ENCODE results near the gene C1orf21. TPM values are rescaled to one million over a fixed set of nuclear protein-coding genes. Genes with fewer than 3 reads are reported as not detected.

C1orf21 gene
- total and polyA plus RNA-seq, 2 donors = 13.6 to 42.7 TPM

DNA sequence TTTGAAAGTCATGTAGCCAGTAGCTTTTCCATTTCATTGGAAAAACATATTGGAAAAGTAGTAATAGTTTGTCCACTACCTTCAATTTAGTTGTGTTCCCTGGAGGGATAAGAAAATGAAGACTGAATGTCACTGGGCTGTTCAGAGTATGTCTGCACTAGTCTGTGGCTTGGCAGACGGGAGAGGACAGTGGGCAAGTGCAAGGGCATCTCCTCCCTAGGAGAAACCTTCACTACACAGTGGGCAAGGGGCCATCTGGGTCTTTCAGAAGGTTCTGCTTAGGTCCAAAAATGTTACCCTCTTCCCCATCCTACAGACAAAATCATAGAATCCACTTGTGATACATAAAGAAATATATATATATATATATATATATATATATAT, 118.1 kb downstream of the C1orf21 start:
- H3K27me3 ChIP-seq (ENCODE audit: control insufficient read depth in 2 of 2, insufficient read depth in 1 of 2, low read length in 1 of 2) = no peaks in the 10 kb centered on the region
- WGBS = 91% methylated on average over 1 of the region's 1 CpG
- no peak overlapping the region for H3K4me3 ChIP-seq (ENCODE audit: low read length in 2 of 2)
- DNase-seq (ENCODE audit: low read depth in 6 of 9, low spot score in 9 of 9) = no peak
- H3K4me1 ChIP-seq (ENCODE audit: control insufficient read depth in 2 of 2, insufficient read depth in 2 of 2, low read length in 2 of 2) = no peaks in the 10 kb centered on the region
- H3K9me3 ChIP-seq (ENCODE audit: control insufficient read depth in 2 of 2, insufficient read depth in 1 of 2, low read length in 1 of 2) = no peaks in the 10 kb centered on the region
- no peaks in the 10 kb centered on the region for H3K36me3 ChIP-seq (ENCODE audit: control insufficient read depth in 2 of 2, insufficient read depth in 2 of 2, low read length in 1 of 2)
- no peak overlapping the region for H3K27ac ChIP-seq (ENCODE audit: low read depth in 1 of 2, low read length in 1 of 2)

- no peak overlapping the region for H3K4me3 ChIP-seq (ENCODE audit: low read length in 2 of 2)
- no peaks in the 10 kb centered on the region for H3K4me1 ChIP-seq (ENCODE audit: control insufficient read depth in 2 of 2, insufficient read depth in 2 of 2, low read length in 2 of 2)
- no peaks in the 10 kb centered on the region for H3K36me3 ChIP-seq (ENCODE audit: control insufficient read depth in 2 of 2, insufficient read depth in 2 of 2, low read length in 1 of 2)
- H3K27ac ChIP-seq (ENCODE audit: low read depth in 1 of 2, low read length in 1 of 2) = no peak overlapping the region
- H3K9me3 ChIP-seq (ENCODE audit: control insufficient read depth in 2 of 2, insufficient read depth in 1 of 2, low read length in 1 of 2) = no peaks in the 10 kb centered on the region
- WGBS = 95% methylated on average over 3 of the region's 3 CpGs
- no peak for DNase-seq (ENCODE audit: low read depth in 6 of 9, low spot score in 9 of 9)
- no peaks in the 10 kb centered on the region for H3K27me3 ChIP-seq (ENCODE audit: control insufficient read depth in 2 of 2, insufficient read depth in 1 of 2, low read length in 1 of 2)
These were observed 119.7 kb downstream of the C1orf21 start for GRCh38 chr1:184506481-184506880.

- no peak for DNase-seq (ENCODE audit: low read depth in 6 of 9, low spot score in 9 of 9)
- Histone ChIP-seq H3K4me1 (ENCODE audit: control insufficient read depth in 2 of 2, insufficient read depth in 2 of 2, low read length in 2 of 2) (no peaks in the 10 kb centered on the region), H3K27me3 (ENCODE audit: control insufficient read depth in 2 of 2, insufficient read depth in 1 of 2, low read length in 1 of 2) (no peaks in the 10 kb centered on the region), H3K4me3 (ENCODE audit: low read length in 2 of 2) (no peak overlapping the region), H3K9me3 (ENCODE audit: control insufficient read depth in 2 of 2, insufficient read depth in 1 of 2, low read length in 1 of 2) (no peaks in the 10 kb centered on the region), H3K36me3 (ENCODE audit: control insufficient read depth in 2 of 2, insufficient read depth in 2 of 2, low read length in 1 of 2) (no peaks in the 10 kb centered on the region), H3K27ac (ENCODE audit: low read depth in 1 of 2, low read length in 1 of 2) (no peak overlapping the region)
- WGBS = 74% methylated on average over 1 of the region's 1 CpG
These were observed 120.3 kb downstream of the C1orf21 start for GRCh38 chr1:184507165-184507564.

- Histone ChIP-seq H3K4me3 (ENCODE audit: low read length in 2 of 2) (no peak overlapping the region), H3K27me3 (ENCODE audit: control insufficient read depth in 2 of 2, insufficient read depth in 1 of 2, low read length in 1 of 2) (no peaks in the 10 kb centered on the region), H3K4me1 (ENCODE audit: control insufficient read depth in 2 of 2, insufficient read depth in 2 of 2, low read length in 2 of 2) (no peaks in the 10 kb centered on the region), H3K9me3 (ENCODE audit: control insufficient read depth in 2 of 2, insufficient read depth in 1 of 2, low read length in 1 of 2) (no peaks in the 10 kb centered on the region), H3K36me3 (ENCODE audit: control insufficient read depth in 2 of 2, insufficient read depth in 2 of 2, low read length in 1 of 2) (no peaks in the 10 kb centered on the region), H3K27ac (ENCODE audit: low read depth in 1 of 2, low read length in 1 of 2) (no peak overlapping the region)
- 6% methylated on average over 1 of the region's 1 CpG for WGBS
- DNase-seq (ENCODE audit: low read depth in 6 of 9, low spot score in 9 of 9) = no peak
These were observed 120.9 kb downstream of the C1orf21 start for GRCh38 chr1:184507604-184508280.

DNA sequence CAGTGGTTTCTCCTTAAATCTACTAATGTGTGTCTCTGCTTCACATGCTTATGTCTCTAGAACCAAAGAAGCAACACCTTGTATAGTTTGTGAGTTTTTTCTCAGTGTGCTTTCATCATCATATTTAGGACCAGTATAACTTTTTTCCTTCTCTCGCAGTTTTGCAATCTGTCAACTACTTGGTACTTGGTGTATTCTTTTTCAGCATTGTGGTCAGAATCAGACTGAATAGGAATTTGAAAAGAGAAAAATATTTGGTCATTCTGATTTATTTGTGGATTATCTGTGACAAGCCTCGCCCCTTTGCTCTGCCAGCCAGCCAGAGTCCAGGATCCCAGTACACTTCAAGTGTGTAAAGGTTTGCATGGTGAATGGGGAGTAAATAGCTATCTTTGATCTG, 122.3 kb downstream of the C1orf21 start:
- Histone ChIP-seq H3K4me1 (ENCODE audit: control insufficient read depth in 2 of 2, insufficient read depth in 2 of 2, low read length in 2 of 2) (no peaks in the 10 kb centered on the region), H3K36me3 (ENCODE audit: control insufficient read depth in 2 of 2, insufficient read depth in 2 of 2, low read length in 1 of 2) (no peaks in the 10 kb centered on the region), H3K9me3 (ENCODE audit: control insufficient read depth in 2 of 2, insufficient read depth in 1 of 2, low read length in 1 of 2) (no peaks in the 10 kb centered on the region), H3K27me3 (ENCODE audit: control insufficient read depth in 2 of 2, insufficient read depth in 1 of 2, low read length in 1 of 2) (no peaks in the 10 kb centered on the region), H3K27ac (ENCODE audit: low read depth in 1 of 2, low read length in 1 of 2) (no peak overlapping the region), H3K4me3 (ENCODE audit: low read length in 2 of 2) (no peak overlapping the region)
- DNase-seq (ENCODE audit: low read depth in 6 of 9, low spot score in 9 of 9) = no peak
- WGBS = 95% methylated on average over 2 of the region's 2 CpGs

- H3K9me3 ChIP-seq (ENCODE audit: control insufficient read depth in 2 of 2, insufficient read depth in 1 of 2, low read length in 1 of 2) = no peaks in the 10 kb centered on the region
- no peak overlapping the region for H3K27ac ChIP-seq (ENCODE audit: low read depth in 1 of 2, low read length in 1 of 2)
- no peak overlapping the region for H3K4me3 ChIP-seq (ENCODE audit: low read length in 2 of 2)
- WGBS = 95% methylated on average over 3 of the region's 3 CpGs
- no peaks in the 10 kb centered on the region for H3K27me3 ChIP-seq (ENCODE audit: control insufficient read depth in 2 of 2, insufficient read depth in 1 of 2, low read length in 1 of 2)
- no peaks in the 10 kb centered on the region for H3K36me3 ChIP-seq (ENCODE audit: control insufficient read depth in 2 of 2, insufficient read depth in 2 of 2, low read length in 1 of 2)
- H3K4me1 ChIP-seq (ENCODE audit: control insufficient read depth in 2 of 2, insufficient read depth in 2 of 2, low read length in 2 of 2) = no peaks in the 10 kb centered on the region
- DNase-seq (ENCODE audit: low read depth in 6 of 9, low spot score in 9 of 9) = no peak
These were observed 123.3 kb downstream of the C1orf21 start for GRCh38 chr1:184510110-184510509.

DNA sequence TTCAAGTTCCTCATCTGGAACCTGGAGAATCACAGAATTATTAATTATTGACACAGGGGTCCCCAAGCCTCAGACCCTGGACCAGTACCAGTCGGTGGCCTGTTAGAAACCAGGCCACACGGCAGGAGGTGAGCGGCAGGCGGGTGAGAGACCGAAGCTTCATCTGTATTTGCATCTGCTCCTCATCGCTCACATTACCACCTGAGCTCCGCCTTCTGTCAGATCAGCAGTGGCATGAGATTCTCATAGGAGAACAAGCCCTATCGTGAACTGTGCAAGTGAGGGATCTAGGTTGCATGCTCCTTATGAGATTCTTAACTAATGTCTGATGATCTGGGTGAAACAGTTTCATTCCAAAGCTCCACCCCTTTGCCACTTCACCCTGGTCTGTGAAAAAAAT, 125.9 kb downstream of the C1orf21 start:
- Histone ChIP-seq H3K9me3 (ENCODE audit: control insufficient read depth in 2 of 2, insufficient read depth in 1 of 2, low read length in 1 of 2) (no peaks in the 10 kb centered on the region), H3K27me3 (ENCODE audit: control insufficient read depth in 2 of 2, insufficient read depth in 1 of 2, low read length in 1 of 2) (no peaks in the 10 kb centered on the region), H3K4me3 (ENCODE audit: low read length in 2 of 2) (no peak overlapping the region), H3K4me1 (ENCODE audit: control insufficient read depth in 2 of 2, insufficient read depth in 2 of 2, low read length in 2 of 2) (no peaks in the 10 kb centered on the region), H3K36me3 (ENCODE audit: control insufficient read depth in 2 of 2, insufficient read depth in 2 of 2, low read length in 1 of 2) (no peaks in the 10 kb centered on the region), H3K27ac (ENCODE audit: low read depth in 1 of 2, low read length in 1 of 2) (no peak overlapping the region)
- no peak for DNase-seq (ENCODE audit: low read depth in 6 of 9, low spot score in 9 of 9)
- WGBS = 86% methylated on average over 8 of the region's 8 CpGs

DNA sequence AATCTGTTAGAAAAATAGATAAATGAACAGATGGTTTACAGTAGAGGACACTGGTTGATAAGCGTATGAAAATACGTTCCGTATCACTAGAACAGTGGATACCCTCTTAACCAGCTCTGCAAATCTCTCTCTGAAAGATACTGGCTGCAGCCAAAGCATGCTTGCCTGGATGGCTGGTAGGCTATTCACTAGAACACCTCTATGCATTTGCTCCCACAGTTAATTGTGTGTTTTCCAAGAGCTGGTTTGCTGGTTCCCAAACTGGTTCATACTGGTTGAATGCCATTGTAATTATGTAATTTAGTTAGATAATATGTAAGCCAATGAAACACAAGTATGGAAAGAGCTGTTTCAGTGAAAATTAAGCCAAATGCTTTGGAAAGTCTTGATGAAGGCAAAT, 126.6 kb downstream of the C1orf21 start:
- no peaks in the 10 kb centered on the region for H3K27me3 ChIP-seq (ENCODE audit: control insufficient read depth in 2 of 2, insufficient read depth in 1 of 2, low read length in 1 of 2)
- H3K27ac ChIP-seq (ENCODE audit: low read depth in 1 of 2, low read length in 1 of 2) = no peak overlapping the region
- H3K4me3 ChIP-seq (ENCODE audit: low read length in 2 of 2) = no peak overlapping the region
- no peaks in the 10 kb centered on the region for H3K36me3 ChIP-seq (ENCODE audit: control insufficient read depth in 2 of 2, insufficient read depth in 2 of 2, low read length in 1 of 2)
- DNase-seq (ENCODE audit: low read depth in 6 of 9, low spot score in 9 of 9) = no peak
- 99% methylated on average over 3 of the region's 3 CpGs for WGBS
- no peaks in the 10 kb centered on the region for H3K9me3 ChIP-seq (ENCODE audit: control insufficient read depth in 2 of 2, insufficient read depth in 1 of 2, low read length in 1 of 2)
- H3K4me1 ChIP-seq (ENCODE audit: control insufficient read depth in 2 of 2, insufficient read depth in 2 of 2, low read length in 2 of 2) = no peaks in the 10 kb centered on the region

DNA sequence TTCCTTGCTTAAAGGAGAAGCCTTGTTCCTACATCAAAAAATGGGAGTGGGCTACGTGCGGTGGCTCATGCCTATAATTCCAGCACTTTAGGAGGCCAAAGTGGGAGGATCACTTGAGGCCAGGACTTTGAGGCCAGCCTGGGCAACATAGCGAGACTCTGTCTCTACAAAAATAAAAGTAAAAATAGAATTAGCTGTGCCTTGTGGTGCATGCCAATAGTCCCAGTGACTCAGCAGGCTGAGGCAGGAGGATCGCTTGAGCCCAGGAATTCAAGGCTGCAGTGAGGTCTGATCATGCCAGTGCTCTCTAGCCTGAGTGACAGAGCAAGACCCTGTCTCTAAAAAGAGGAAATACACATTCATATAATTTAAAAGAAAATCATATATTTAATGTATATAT, 127.1 kb downstream of the C1orf21 start:
- H3K27ac ChIP-seq (ENCODE audit: low read depth in 1 of 2, low read length in 1 of 2) = no peak overlapping the region
- no peaks in the 10 kb centered on the region for H3K4me1 ChIP-seq (ENCODE audit: control insufficient read depth in 2 of 2, insufficient read depth in 2 of 2, low read length in 2 of 2)
- WGBS = 96% methylated on average over 4 of the region's 4 CpGs
- no peak for DNase-seq (ENCODE audit: low read depth in 6 of 9, low spot score in 9 of 9)
- no peaks in the 10 kb centered on the region for H3K36me3 ChIP-seq (ENCODE audit: control insufficient read depth in 2 of 2, insufficient read depth in 2 of 2, low read length in 1 of 2)
- no peaks in the 10 kb centered on the region for H3K27me3 ChIP-seq (ENCODE audit: control insufficient read depth in 2 of 2, insufficient read depth in 1 of 2, low read length in 1 of 2)
- no peaks in the 10 kb centered on the region for H3K9me3 ChIP-seq (ENCODE audit: control insufficient read depth in 2 of 2, insufficient read depth in 1 of 2, low read length in 1 of 2)
- H3K4me3 ChIP-seq (ENCODE audit: low read length in 2 of 2) = no peak overlapping the region

DNA sequence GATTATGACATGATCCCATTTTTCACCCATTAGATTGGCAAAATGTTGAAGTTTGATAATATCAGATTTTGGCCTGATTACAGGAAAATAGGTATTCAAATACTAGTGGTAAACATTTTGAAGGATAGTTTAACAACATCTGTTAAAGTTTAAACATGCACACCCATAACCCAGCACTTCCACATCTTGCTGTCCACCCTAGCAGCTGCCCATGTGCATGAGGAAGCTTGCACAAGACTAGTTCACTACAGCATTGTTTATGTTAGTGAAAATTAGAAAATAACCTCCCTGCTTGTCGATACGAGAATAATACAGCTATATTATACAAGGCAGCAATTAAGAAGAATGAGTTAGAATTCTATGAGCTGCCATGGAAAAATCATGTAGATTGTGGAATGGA, 127.6 kb downstream of the C1orf21 start:
- Histone ChIP-seq H3K27me3 (ENCODE audit: control insufficient read depth in 2 of 2, insufficient read depth in 1 of 2, low read length in 1 of 2) (no peaks in the 10 kb centered on the region), H3K36me3 (ENCODE audit: control insufficient read depth in 2 of 2, insufficient read depth in 2 of 2, low read length in 1 of 2) (no peaks in the 10 kb centered on the region), H3K4me1 (ENCODE audit: control insufficient read depth in 2 of 2, insufficient read depth in 2 of 2, low read length in 2 of 2) (no peaks in the 10 kb centered on the region), H3K4me3 (ENCODE audit: low read length in 2 of 2) (no peak overlapping the region), H3K27ac (ENCODE audit: low read depth in 1 of 2, low read length in 1 of 2) (no peak overlapping the region), H3K9me3 (ENCODE audit: control insufficient read depth in 2 of 2, insufficient read depth in 1 of 2, low read length in 1 of 2) (no peaks in the 10 kb centered on the region)
- WGBS = 97% methylated on average over 2 of the region's 2 CpGs
- no peak for DNase-seq (ENCODE audit: low read depth in 6 of 9, low spot score in 9 of 9)
